CD4-positive, alpha-beta T cell treated with Interleukin-4 for 1 hour (primary cell): Measurements from ENCODE around the gene ELK3.

Source experiments
- DNase-seq, 2 donors: peaks; one replicate each; pipeline ENCODE4 v3.0.0-alpha.2; 2020 to 2022

The ELK3 gene

DNA sequence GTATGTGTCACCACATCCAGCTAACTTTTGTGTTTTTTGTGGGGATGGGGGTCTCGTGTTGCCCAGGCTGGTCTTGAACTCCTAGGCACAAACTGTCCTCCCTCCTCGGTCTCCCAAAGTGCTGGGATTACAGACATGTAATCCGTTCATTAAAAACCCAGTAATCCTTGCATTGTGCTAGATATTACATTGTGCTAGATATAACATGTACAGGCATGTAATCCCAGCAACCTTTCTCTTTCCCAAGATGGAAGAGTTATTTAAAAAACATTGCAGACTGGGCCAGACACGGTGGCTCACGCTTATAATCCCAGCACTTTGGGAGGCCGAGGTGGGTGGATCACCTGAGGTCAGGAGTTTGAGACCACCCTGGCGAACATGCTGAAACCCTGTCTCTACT lies 19.7 kb downstream of the ELK3 start:
- DNase-seq = no peak

DNA sequence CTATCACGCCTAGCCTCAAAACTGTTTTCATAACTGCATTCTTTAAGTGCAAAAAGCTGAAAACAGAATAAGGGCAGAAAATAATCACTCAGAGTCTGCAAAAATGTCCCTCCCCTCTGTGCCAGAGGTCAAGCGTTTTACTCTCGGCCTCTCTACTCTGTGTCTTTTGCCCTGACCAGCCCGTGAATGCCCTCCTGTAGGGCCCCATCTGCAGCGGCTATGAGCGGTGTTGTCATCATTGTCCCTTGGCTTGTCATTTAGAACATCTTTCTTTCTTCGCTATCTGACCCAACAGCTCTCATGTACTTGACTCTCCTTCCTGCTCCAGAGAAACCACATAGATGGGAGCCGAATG lies 21.7 kb downstream of the ELK3 start:
- DNase-seq = no peak

- no peak for DNase-seq
These were observed 25.0 kb downstream of the ELK3 start for GRCh38 chr12:96218989-96219678.

DNA sequence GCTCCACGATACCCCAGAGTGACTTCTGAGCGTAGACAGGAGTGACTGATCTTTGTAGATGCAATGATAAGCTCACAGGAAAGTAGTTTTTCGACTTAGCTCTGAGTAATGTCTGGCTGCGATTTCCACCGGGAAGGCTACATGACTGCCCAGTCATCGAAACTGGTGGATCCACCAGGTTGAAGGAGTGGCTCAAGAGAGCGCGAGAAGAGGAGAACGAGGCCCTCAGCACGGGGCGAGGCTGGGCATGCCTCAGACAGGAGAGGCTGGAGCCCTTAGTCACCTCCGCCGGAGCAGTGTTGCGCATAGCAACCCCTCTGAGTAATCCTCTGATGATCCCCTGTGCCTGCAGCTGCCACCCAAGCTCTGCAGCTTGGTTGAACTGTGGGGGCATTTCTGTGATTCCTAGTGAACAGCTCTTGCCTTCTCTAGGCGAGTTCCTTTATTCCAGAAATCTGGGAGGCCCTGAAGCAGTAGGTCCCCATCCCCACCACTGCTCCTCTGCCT lies 25.6 kb downstream of the ELK3 start:
- no peak for DNase-seq

- no peak for DNase-seq
These were observed 26.7 kb downstream of the ELK3 start for GRCh38 chr12:96220902-96221301.

- DNase-seq = no peak
These were observed 27.2 kb downstream of the ELK3 start for GRCh38 chr12:96221391-96221790.

DNA sequence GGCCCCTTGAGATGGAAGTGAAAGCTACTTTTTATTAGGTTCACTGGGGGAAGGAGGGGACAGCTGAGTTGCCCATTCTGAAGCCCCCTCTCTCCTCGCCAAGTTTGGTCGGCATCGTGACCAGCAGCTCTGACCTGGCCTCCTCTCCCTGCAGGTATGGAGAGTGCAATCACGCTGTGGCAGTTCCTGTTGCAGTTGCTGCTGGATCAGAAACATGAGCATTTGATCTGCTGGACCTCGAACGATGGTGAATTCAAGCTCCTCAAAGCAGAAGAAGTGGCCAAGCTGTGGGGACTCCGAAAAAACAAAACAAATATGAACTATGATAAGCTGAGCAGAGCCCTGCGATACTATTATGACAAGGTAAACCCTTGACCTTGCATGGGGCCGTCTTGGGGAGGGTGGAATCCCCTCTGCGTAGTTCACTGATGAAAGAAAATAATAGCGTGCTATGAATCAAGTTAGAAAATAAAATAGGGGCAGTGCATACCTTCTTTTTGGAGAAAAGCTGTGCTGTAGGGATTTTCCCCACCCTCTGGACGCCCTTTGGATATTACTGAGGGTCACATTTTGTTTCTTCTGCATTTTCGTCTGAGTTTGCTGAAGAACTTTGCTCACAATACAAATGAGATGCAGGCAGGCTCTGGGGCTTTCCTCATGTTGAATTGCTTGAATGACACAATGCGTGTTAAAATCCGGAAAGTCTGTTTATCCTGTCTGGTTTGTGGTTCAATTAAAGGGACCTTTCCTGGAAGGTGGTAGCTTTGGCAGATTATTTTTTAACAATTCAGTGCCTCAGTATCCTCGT lies 29.4 kb downstream of the ELK3 start:
- DNase-seq = no peak

DNA sequence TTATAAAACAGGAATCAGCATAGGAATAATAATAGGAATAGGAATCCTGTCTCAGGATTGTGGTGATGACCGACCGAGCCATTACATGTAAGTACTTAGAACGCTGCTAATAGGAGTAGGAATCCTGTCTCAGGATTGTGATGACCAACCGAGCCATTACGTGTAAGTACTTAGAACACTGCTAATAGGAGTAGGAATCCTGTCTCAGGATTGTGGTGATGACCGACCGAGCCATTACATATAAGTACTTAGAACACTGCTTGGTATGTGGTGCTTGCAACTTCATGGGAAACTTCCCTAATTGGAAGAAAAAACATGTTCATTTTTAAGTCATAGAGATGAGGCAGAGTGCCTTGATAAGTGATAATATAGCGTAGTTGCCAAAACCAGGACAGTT lies 30.0 kb downstream of the ELK3 start:
- no peak for DNase-seq

GRCh38 chr12:96225044-96225855 lies 31.1 kb downstream of the ELK3 start:
- DNase-seq = no peak

DNA sequence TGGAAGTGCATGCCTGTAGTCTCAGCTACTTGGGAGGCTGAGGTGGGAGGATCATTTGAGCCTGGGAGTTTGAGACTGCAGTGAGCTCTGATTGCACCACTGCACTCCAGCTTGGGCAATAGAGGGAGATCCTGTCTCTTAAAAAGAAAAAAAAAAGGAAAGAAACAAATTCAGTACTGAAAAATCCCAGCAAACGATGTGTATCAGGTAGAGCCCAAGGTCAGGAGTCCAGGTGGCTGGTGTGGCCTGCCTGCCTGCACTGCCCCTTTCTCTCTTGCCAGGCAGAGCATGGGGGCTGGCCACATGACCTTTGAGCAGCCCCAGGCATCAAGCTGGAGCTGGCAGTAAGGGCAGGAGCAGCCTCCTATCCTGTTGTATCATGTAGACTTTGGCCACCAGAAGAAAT lies 31.8 kb downstream of the ELK3 start:
- DNase-seq = no peak

DNA sequence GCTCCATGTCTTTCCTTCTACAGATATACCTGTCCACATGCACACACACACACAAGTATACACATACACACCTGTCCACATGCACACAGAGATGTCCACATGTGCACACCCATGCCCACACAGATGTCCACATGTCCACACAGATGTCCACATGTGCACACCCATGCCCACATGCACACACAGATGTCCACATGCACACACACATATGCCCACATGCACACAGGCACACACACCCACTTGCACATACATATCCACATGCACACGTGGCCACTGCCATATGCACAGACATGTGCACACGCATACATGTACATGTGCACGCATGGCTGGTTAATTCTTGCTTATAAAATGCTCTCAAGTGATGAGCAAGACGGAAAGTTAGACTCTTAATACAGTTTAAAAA lies 32.2 kb downstream of the ELK3 start:
- DNase-seq = no peak

DNA sequence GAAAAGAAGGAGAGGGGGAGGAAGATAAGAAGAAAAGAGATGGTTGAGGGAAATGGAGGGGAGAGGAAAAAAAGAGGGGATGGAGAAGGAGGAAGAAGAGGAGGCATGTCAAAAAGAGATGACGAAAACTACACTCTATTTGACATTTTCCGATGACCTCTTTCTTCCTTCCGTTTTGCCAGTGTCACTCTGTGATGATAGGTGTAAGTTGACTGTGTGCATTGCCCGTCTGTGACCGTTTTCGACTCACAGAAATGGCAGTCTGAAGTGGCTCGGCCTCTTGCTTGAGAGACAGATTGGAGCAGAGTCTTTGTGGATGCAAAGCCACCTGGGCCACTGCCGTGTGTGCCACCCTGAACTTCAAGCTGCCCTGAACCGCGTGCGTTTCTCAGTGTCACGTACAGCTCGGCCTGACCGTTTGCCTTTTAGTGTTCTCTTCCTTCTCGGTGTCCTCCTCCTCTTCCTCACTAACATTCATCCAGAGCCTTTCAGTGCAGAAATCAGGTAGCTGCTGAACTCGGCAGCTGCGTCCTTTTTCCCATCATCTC lies 32.7 kb downstream of the ELK3 start:
- no peak for DNase-seq

DNA sequence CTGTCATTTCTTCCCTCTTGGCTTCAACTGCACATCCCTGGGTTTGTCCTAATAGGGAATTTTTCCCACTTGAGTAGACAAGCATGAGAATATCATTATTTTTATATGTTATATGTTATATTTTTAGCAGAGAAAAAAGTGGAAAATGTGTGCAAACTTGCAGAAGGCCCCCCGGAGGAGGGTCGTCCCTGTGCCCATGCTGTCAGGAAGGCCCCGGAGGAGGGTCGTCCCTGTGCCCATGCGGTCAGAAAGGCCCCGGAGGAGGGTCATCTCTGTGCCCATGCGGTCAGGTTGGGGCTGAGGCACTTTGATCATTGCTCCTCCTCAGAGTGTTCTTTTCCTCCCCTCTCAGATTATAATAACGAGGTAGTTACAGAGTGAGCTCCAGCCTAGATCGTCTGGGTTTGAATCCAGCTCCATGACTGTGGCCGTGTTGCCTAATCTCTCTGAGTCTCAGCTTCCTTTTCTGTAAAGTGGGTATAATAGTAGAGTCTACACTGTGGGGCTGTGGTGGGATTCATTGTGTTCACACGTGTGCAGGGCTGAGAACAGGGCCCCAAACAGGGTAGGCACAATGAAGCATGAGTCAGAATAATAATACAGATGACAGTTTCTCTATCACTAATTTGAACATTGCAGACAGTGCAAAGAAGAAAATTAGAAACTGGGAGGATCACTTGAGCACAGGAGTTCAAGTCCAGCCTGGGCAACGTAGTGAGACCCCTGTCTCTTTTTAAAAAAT lies 33.4 kb downstream of the ELK3 start:
- no peak for DNase-seq

DNA sequence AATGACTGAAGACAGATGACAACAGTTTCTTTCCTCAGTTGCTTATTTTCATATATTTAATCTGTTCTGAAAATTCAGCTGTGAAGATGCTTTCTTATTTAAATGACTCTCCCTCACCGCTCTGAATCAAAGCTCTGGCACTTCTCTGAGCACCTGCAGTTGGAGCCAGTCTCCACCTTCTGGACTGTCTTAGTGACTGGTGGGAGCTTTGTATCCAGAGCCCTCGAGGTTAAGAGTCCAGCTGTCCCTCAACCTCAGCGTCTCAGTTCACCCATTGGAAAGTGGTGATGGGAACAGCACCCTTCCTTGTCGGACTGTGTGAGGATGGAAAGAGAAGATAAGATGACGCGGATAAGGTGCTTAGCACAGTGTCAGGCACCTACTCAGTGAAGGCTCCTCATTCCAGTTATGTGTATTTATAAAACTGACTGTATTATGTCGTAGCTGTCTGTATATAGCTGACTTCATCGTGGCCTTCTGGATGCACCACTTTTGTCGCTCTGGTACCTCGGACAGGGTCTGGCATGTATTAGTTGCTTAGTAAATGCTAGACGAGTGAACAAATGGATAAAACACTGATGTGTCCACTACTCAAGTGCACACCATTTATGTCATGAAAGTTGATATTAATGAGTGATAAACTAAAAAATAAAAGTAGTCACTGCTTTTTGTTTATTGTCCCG lies 34.5 kb downstream of the ELK3 start:
- no peak for DNase-seq

DNA sequence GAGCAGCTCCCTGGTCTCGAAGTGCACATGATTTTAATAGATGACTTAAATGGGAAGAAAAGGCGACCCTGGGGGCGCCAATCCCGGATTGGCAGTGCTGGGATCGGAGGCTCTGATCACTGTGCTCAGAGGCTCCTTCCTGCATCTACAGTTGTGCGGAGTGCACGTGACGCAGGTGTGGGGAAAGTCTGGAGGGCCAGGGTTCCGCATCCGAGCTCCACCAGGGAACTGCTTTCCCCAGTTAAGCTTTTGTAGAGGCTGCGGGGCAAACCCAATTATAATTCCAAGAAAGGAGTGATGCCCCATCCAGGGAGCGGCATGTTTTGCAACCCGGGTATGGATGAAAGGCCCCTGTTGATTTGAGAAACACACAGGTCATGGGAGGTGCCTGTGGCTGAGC lies 36.5 kb downstream of the ELK3 start:
- no peak for DNase-seq

- DNase-seq = no peak
These were observed 39.0 kb downstream of the ELK3 start for GRCh38 chr12:96233168-96233567.

- no peak for DNase-seq
These were observed 39.8 kb downstream of the ELK3 start for GRCh38 chr12:96233939-96234461.

GRCh38 chr12:96234591-96235483 lies 40.7 kb downstream of the ELK3 start:
- DNase-seq = no peak

DNA sequence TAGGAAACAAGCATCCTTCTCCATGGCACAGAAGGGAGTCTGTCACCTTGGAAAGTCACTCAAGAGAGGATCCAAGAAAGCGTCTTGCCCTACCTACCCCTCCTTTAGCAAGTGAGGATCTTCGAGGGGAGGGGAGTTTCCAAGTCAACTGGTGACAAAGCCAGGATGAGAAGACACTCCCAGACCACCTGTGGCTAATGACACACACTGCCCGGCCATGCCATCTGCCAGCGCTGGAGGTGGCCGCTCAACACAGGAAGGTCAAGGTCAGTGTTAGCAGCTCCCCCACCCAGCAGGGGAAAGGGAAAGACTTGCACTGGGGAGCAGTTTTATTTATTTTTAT lies 41.3 kb downstream of the ELK3 start:
- DNase-seq = no peak

DNA sequence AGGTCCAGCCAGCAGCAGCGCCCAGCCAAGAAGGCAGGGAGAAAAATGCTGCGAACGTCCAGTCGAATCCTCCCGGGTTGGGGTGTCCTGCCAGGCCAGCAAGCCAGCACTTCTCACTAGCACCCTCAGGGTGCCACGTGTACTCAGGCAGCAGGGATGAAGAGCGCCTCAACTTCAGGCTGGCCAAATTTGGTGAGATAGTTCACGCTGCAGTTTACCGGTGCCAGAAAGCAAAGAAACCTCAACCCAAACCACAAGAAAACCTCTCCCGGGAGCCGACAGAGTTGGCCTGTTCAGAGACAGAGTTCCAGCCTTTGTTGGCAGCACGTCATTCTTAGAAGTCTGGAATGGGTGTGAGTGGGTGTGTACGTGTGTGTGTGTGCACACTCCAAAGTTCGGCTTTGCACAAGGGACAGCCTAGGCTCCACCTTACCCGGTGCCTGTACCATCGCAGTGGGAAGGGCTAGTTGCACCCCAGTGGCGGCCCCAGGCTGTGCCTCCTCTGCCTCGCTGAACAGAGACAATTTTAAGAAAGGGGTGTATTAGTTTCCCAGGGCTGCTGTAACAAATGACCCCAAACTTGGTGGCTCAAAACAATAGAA lies 42.1 kb downstream of the ELK3 start:
- peak; percentile 43 to 50 for DNase-seq
